ENCODE data around the gene ATXN10. TPM values are rescaled to one million over a fixed set of nuclear protein-coding genes. Genes with fewer than 3 reads are reported as not detected.
A peak's percentile ranks its signal among the peaks of the same experiment; 100 is the strongest.

Gene ATXN10, protein sequence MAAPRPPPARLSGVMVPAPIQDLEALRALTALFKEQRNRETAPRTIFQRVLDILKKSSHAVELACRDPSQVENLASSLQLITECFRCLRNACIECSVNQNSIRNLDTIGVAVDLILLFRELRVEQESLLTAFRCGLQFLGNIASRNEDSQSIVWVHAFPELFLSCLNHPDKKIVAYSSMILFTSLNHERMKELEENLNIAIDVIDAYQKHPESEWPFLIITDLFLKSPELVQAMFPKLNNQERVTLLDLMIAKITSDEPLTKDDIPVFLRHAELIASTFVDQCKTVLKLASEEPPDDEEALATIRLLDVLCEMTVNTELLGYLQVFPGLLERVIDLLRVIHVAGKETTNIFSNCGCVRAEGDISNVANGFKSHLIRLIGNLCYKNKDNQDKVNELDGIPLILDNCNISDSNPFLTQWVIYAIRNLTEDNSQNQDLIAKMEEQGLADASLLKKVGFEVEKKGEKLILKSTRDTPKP
- total RNA-seq (2021; fragmentation: NEBNext Ultra II Directional; extraction: Animal tissue kit (Norgen Biotek cat#: 25700)) = 194 and 210 TPM in 2 replicates
- 62.5 and 134 TPM in 2 replicates for polyA plus RNA-seq (2011; rRNA removed)
- polyA plus RNA-seq (2011; cell fraction: cytosol; rRNA removed) = 167 TPM
- 84.7 TPM for polyA plus RNA-seq (2011; cell fraction: nucleus; rRNA removed)
- 267 to 295 TPM (median 271 TPM) in 4 replicates for polyA plus RNA-seq (2012, experiment 1 of 2)
- polyA plus RNA-seq (2012, experiment 2 of 2) = 23.8 TPM
- 63.2 TPM for polyA plus RNA-seq (2013, experiment 1 of 2)
- polyA plus RNA-seq (2013, experiment 2 of 2) = 62.2 TPM
- 446 and 722 TPM in 2 replicates for polyA minus RNA-seq (2011; rRNA and poly(A)+ RNA removed)
- 116 TPM for polyA minus RNA-seq (2011; cell fraction: cytosol; rRNA and poly(A)+ RNA removed)
- 177 TPM for polyA minus RNA-seq (2011; cell fraction: nucleus; rRNA and poly(A)+ RNA removed)
- long read RNA-seq, experiment 1, transcript ATXN10-201 (12 exons, 3,329 nt) = major isoform, 97 of 176 reads
- long read RNA-seq, experiment 1, partial matches to known transcripts = 59 of 176 reads
- long read RNA-seq, experiment 1, other reads (novel, unspliced or antisense) = 20 of 176 reads
- long read RNA-seq, experiment 2, partial matches to known transcripts = 11 of 16 reads
- long read RNA-seq, experiment 2, other reads (novel, unspliced or antisense) = 3 of 16 reads

DNA sequence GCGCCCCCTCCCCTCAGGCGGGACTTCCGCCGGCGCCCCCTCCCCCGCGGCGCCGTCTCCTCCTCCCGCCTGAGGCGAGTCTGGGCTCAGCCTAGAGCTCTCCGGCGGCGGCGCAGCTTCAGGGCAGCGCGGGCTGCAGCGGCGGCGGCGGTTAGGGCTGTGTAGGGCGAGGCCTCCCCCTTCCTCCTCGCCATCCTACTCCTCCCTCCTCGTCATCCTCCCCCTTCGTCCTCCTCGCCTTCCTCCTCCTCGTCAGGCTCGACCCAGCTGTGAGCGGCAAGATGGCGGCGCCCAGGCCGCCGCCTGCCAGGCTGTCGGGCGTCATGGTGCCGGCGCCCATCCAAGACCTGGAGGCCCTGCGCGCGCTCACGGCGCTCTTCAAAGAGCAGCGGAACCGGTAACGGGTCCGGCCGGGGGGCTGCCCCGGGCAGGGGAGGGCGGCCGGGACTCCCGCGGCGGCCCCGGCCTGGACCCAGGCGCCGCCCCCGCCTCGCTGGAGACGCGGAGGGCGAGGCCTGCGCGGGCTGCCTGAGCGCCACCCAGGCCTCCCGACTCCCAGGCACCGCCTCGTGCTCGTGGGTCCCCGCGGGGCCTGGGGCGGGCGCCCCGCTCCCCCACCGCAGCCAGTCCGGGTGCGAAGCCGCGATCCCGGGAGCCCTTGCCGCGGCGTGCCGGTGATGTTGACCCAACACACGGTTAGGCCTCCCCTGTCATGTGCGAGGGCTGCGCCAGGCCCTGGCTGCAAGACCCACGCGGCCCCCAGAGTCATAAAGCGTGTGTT lies at the start of gene ATXN10:
ATXN10 (plus strand) TSS at position 52 of the 781 bp plus-strand sequence; CDS start at position 282, 230 bp downstream.
- Histone ChIP-seq H3K4me2 (ENCODE audit: insufficient read depth in 1 of 2, low read depth in 2 of 2, low read length in 2 of 2) (peak within 1 kb of the TSS; percentile 83 to 91), H3K4me1 (replicated peaks in 1 of 4; ENCODE audit: control insufficient read depth in 3 of 4, insufficient read depth in 4 of 4, low read length in 3 of 4) (peaks cover 0 to 11% (median 3%) of the 10 kb centered on the region in 4 experiments; a peak in 3 of 7 replicates), H3K27ac (ENCODE audit: low read depth, low read length) (peak within 1 kb of the TSS; percentile 94), H4K91ac (replicated peaks; ENCODE audit: insufficient read length, low read length) (peak within 1 kb of the TSS; percentile 79), H3K27me3 (replicated peaks in 1 of 4; ENCODE audit: control insufficient read depth in 3 of 4, extremely low read depth in 1 of 4, insufficient read depth in 3 of 4, low read length in 3 of 4) (no peaks in the 10 kb centered on the region), H2AK5ac (ENCODE audit: low read depth, low read length) (no peak within 1 kb of the TSS), H3K23ac (ENCODE audit: insufficient read length) (no peak within 1 kb of the TSS), H3K79me2 (ENCODE audit: control insufficient read depth in 1 of 2, insufficient read depth in 2 of 2, low read length in 2 of 2) (peaks cover 32 to 50% of the 10 kb centered on the region in 2 experiments), H3K14ac (ENCODE audit: insufficient read length) (no peak within 1 kb of the TSS), H2BK5ac (ENCODE audit: low read depth, low read length) (peak within 1 kb of the TSS; percentile 98), H2AFZ (ENCODE audit: low read length) (peak within 1 kb of the TSS; percentile 76), H3K18ac (ENCODE audit: extremely low read depth, low read length) (peak within 1 kb of the TSS; percentile 96), H4K20me1 (replicated peaks in 1 of 2; ENCODE audit: control insufficient read depth in 1 of 2, insufficient read depth in 2 of 2, low read length in 2 of 2) (peaks cover 7 to 18% of the 10 kb centered on the region in 2 experiments), H3K4me3 (ENCODE audit: extremely low read depth in 1 of 4, insufficient read depth in 2 of 4, low read depth in 3 of 4, low read length in 4 of 4) (peak within 1 kb of the TSS; percentile 57 to 93 (median 86)), H2BK20ac (ENCODE audit: low read length) (no peak within 1 kb of the TSS), H2BK15ac (ENCODE audit: low read length) (peak within 1 kb of the TSS; percentile 40; the same call in 1 of the 2 replicates), H3K36me3 (ENCODE audit: control insufficient read depth in 2 of 4, insufficient read depth in 4 of 4, low read length in 3 of 4) (peaks cover 0 to 4% (median 0%) of the 10 kb centered on the region in 4 experiments; a peak in 1 of 8 replicates), H3K23me2 (ENCODE audit: low read depth, low read length) (peaks cover 7% of the 10 kb centered on the region; the same call in 1 of the 2 replicates), H3K79me1 (ENCODE audit: low read depth, low read length) (peaks cover 7% of the 10 kb centered on the region), H3K56ac (replicated peaks; ENCODE audit: insufficient read length, low read depth, low read length) (peak within 1 kb of the TSS; percentile 73), H2BK120ac (replicated peaks; ENCODE audit: low read depth, low read length) (no peak within 1 kb of the TSS), H4K8ac (ENCODE audit: extremely low read depth, insufficient read depth, low read length) (peak within 1 kb of the TSS; percentile 88), H4K5ac (ENCODE audit: insufficient read length, low read depth, low read length) (peak within 1 kb of the TSS; percentile 96), H3K9me3 (ENCODE audit: insufficient read depth in 2 of 2, low read depth in 1 of 2, low read length in 1 of 2) (no peaks in the 10 kb centered on the region), H2BK12ac (ENCODE audit: low read depth, low read length) (peak within 1 kb of the TSS; percentile 93; the same call in 1 of the 2 replicates), H3K9ac (replicated peaks in 1 of 4; ENCODE audit: extremely low read depth in 1 of 4, low read depth in 3 of 4, low read length in 3 of 4) (peak within 1 kb of the TSS; percentile 75 to 93 (median 90)), H3K4ac (replicated peaks; ENCODE audit: insufficient read length, low read depth, low read length) (peak within 1 kb of the TSS; percentile 30)
- WGBS, 2 experiments (ENCODE audit: extremely low coverage in 1 of 2, insufficient coverage in 1 of 2, insufficient read length in 1 of 2, insufficient replicate concordance in 2 of 2, low coverage in 1 of 2, low lambda C conversion rate in 2 of 2, missing lambda C conversion rate in 1 of 2) = 1% methylated on average over 43 of the region's 89 CpGs; no CpG with 5 or more reads in 1 of the 2 experiments
- ChIA-PET CTCF (ENCODE audit: partially characterized antibody) (interaction anchor here (1.2 to 1.3 kb wide), 2 partner anchors 14 to 195 kb away, joined by 3 to 4 read pairs; no protein-coding TSS in a partner anchor), POLR2A (ENCODE audit: partially characterized antibody) (interaction anchor here (0.6 to 1.1 kb wide), 6 partner anchors 10 to 172 kb away, joined by 3 to 7 read pairs (median 3); no protein-coding TSS in a partner anchor)
- FAIRE-seq (no peak), DNase-seq (ENCODE audit: low read depth in 1 of 2, low spot score in 2 of 2) (peak; percentile 10 to 94)
- peak; percentile 75 for TF ChIP-seq TAF1 (IDR thresholded peaks at IDR 0.05; ENCODE audit: low read depth, low read length)
- peak; percentile 35; the same call in 1 of the 2 replicates for TF ChIP-seq EGR1 (IDR thresholded peaks at IDR 0.05; ENCODE audit: borderline replicate concordance, low read depth, low read length)
- TF ChIP-seq, protein P1, sequence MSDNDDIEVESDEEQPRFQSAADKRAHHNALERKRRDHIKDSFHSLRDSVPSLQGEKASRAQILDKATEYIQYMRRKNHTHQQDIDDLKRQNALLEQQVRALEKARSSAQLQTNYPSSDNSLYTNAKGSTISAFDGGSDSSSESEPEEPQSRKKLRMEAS (IDR thresholded peaks at IDR 0.05) = peak; percentile 79
- no peak for TF ChIP-seq POU5F1 (IDR thresholded peaks at IDR 0.05; ENCODE audit: low read depth, low read length)
- TF ChIP-seq CBX5 (IDR thresholded peaks at IDR 0.05; ENCODE audit: low read depth, low read length) = no peak

Data from H1 (cell line).